Uterus (tissue), 2 donors: ENCODE results near the gene POLR3B.

Experiments used
- POLR2A ChIP-seq, 2 donors: fragments of 450-650 bp; IDR thresholded peaks; one replicate each; pipeline ENCODE4 v1.6.1; 2016; ENCODE audit warnings: antibody characterized with exemption in 2 of 2, mild to moderate bottlenecking in 1 of 2, moderate library complexity in 1 of 2
- TF ChIP-seq, protein P1 (sequence below), 4 experiments: fragments of 200-600 bp in 2 of 4; fragments of 450-650 bp in 2 of 4; sonication (generic) in 2 of 4; IDR thresholded peaks; one replicate each; pipeline ENCODE4 v1.5.1; 2016 to 2019; ENCODE audit warnings: antibody characterized with exemption in 4 of 4, mild to moderate bottlenecking in 2 of 4, moderate library complexity in 1 of 4

DNA sequence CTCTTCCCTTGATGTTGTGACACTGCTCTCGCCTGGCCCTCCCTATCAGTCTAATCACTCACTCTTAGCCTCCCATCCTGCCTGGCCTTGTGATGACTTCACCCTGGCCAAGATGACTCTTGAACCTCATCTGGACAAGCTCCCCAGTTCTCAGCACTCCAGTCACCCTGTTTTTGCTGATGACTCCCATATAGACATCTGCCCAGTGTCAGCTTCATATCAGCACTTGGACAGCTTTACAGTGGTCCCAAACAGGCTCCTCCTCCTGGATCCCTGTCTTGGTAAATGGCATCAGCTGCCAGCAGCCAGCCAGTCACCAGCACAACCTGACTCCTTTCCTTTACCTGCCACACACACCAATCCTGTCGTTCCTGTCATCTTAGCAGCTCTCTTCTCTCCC lies 104.2 kb downstream of the POLR3B start:
- TF ChIP-seq, protein P1, sequence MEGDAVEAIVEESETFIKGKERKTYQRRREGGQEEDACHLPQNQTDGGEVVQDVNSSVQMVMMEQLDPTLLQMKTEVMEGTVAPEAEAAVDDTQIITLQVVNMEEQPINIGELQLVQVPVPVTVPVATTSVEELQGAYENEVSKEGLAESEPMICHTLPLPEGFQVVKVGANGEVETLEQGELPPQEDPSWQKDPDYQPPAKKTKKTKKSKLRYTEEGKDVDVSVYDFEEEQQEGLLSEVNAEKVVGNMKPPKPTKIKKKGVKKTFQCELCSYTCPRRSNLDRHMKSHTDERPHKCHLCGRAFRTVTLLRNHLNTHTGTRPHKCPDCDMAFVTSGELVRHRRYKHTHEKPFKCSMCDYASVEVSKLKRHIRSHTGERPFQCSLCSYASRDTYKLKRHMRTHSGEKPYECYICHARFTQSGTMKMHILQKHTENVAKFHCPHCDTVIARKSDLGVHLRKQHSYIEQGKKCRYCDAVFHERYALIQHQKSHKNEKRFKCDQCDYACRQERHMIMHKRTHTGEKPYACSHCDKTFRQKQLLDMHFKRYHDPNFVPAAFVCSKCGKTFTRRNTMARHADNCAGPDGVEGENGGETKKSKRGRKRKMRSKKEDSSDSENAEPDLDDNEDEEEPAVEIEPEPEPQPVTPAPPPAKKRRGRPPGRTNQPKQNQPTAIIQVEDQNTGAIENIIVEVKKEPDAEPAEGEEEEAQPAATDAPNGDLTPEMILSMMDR (IDR thresholded peaks at IDR 0.05), result no peak
- no peak for TF ChIP-seq POLR2A (IDR thresholded peaks at IDR 0.05)
